Astrocyte of the cerebellum (primary cell): ENCODE measurements around the gene APOA5.
"Not testable (repeated sequence)": the region's sequence is repeated elsewhere in the genome, so short reads cannot be mapped to it uniquely, and the experiment has no call there.

Source experiments
- DNase-seq: peaks from one replicate; pipeline ENCODE4 v3.0.0-alpha.2; 2011; ENCODE audit warnings: low read depth
- H3K4me3 ChIP-seq: 2 replicates; pipeline ENCODE4 v1.5.1; 2011; ENCODE audit warnings: mild to moderate bottlenecking, low read depth, low read length, moderate library complexity
- in situ Hi-C: cut with HindIII; loops from 2 replicates; pipeline ENCODE4 v1.10.0; 2017; ENCODE audit warnings: low sequenced_read_pairs
- TF ChIP-seq, protein P1 (sequence below): IDR thresholded peaks from 2 replicates; pipeline ENCODE4 v1.5.1; 2012; ENCODE audit warnings: low read length, low read depth, moderate library complexity, mild to moderate bottlenecking; ENCODE audit errors: missing control alignments

Gene APOA5

DNA sequence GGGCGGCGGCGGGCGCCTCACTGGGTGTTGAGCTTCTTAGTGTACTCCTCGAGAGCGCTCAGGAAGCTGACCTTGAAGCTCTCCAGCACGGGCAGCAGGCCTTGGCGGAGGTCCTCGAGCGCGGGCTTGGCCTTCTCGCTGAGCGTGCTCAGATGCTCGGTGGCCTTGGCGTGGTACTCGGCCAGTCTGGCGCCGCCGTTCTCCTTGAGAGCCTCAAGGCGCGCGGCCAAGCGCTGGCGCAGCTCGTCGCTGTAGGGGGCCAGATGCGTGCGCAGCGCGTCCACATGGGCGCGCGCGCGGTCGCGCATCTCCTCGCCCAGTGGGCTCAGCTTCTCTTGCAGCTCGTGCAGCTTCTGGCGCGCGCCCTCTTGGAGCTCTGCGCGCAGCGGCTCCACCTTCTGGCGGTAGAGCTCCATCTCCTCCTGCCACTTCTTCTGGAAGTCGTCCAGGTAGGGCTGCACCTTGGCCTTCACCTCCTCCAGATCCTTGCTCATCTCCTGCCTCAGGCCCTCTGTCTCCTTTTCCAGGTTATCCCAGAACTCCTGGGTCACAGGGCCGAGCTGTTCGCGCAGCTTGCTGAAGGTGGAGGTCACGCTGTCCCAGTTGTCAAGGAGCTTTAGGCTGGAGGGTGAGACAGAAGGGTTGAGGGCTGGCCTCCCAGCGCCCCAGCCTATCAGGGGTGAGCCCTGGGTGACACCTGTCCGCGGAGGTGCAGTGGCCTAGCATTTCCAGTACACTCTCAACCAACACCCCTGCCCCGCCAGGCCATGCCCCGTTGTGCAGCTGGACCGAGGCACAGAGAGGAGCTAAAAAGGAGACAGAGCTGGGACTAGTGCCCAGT is 44.3 kb upstream of the APOA5 start:
- peak; percentile 71 for DNase-seq
- in situ Hi-C loops = no loop called here
- TF ChIP-seq, protein P1, sequence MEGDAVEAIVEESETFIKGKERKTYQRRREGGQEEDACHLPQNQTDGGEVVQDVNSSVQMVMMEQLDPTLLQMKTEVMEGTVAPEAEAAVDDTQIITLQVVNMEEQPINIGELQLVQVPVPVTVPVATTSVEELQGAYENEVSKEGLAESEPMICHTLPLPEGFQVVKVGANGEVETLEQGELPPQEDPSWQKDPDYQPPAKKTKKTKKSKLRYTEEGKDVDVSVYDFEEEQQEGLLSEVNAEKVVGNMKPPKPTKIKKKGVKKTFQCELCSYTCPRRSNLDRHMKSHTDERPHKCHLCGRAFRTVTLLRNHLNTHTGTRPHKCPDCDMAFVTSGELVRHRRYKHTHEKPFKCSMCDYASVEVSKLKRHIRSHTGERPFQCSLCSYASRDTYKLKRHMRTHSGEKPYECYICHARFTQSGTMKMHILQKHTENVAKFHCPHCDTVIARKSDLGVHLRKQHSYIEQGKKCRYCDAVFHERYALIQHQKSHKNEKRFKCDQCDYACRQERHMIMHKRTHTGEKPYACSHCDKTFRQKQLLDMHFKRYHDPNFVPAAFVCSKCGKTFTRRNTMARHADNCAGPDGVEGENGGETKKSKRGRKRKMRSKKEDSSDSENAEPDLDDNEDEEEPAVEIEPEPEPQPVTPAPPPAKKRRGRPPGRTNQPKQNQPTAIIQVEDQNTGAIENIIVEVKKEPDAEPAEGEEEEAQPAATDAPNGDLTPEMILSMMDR = peak; percentile 65
- peak overlapping the region; percentile 31 for H3K4me3 ChIP-seq

DNA sequence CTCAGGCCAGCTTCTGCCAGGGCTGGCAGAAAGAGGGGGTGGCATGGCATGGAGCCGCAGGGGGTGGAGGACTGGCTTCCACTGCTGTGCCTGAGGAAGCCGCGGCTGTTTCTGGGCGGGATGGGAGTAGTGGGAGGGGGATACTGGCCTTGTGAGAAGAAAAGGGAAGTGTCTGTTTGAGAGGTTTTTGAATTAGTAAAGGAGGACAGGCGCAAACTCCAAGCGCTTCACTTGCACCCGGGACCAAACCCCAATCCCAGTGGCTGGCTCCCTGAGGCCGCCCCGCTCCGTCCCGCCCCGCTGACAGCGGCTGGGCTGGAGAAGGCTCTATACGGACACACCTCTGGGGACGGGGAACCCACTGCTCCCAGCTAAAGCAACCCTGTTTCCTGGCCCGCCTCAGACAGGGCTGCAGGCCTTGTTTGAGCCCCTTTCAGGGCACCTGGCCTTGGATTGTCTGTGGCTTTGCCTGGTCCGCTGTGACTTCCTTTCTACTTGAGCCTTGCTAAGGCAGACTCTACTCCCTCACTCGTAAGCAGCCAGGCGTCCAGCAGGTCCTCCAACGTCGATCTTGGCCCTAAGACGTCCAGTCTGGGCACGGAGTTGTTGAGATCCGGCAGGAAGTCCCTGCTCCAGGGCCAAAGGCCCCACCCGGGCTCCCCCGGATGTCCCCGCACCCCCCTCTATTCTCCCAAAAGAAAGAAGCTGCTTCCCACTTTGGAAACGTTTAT is 43.5 kb upstream of the APOA5 start:
- TF ChIP-seq, protein P1 = no peak
- DNase-seq = no peak
- H3K4me3 ChIP-seq = peak overlapping the region; percentile 31
- in situ Hi-C loops = no loop called here

DNA sequence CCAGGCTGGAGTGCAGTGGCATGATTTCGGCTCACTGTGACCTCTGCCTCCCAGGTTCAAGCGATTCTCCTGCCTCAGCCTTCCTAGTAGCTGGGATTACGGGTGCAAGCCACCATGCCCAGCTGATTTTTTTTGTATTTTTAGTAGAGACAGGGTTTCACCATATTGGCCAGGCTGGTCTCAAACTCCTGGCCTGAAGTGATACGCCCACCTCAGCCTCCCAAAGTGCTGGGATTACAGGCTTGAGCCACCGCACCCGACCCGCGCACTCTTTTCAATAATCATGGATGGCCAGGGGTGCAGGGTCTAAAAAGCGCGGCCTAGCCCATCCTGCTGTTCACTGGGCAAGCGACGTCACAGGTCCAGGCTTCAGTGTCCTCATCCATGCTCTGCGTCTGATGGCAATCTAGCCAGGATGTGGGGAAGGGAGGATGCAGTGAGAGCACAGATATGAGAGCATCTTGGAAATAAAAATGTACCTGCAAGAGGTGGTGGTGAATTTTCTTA is 42.9 kb upstream of the APOA5 start:
- in situ Hi-C loops, DNase-seq, H3K4me3 ChIP-seq: not testable (repeated sequence)

DNA sequence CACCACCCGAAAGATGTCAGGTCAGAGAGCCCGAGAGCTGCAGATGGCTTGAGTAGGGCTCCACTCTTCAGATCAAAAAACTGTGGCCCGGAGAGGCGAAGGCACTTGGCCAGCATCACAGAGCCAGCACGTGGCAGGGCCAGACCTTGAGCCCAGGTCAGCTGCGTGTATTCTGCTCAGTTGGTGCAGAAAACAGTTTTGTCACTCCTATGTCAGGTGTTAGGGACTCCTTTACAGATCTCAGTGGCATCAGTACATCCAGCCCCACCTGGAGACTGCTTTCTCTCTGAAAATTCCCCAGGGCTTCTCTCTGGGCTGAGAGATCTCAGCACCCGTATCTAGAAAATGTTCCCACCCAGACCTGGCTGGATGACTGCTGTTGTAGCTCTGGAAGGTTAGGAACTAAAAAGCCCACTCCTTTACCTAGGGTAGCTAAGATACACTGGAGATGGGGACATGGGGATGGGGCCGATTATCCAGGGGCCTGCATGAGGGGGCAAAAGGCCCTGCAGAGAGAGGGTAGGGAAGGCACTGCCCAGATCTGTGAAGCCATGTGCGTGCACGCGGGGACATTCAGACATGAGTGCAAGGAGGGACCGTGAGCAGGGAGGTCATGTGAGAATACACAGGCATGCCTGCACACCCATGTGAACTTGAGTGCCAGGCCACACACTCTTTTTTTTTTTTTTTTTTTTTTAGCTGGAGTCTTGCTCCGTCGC is 42.3 kb upstream of the APOA5 start:
- in situ Hi-C loops = no loop called here
- TF ChIP-seq, protein P1 = no peak
- DNase-seq = no peak

DNA sequence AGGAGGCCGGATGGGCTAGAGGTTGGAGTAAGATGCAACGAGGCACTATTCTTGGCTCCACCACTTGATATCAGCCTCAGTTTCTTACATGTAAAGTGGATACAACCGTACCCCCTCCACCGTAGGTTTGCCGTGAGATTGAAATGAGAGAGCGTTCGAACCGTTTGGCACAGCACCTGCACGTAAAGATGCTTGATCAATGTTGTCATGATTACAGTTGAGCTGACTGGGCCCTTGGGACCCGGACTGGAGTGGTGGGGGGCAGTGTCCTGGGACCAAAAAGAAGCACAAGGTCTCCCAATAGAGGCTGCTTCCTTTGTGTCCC is 41.8 kb upstream of the APOA5 start:
- in situ Hi-C loops = no loop called here
- no peak for DNase-seq
- H3K4me3 ChIP-seq = no peak overlapping the region
- TF ChIP-seq, protein P1 = no peak

More for the DNA sequence above, 42.3 kb upstream of the APOA5 start:
- no peak overlapping the region for H3K4me3 ChIP-seq

DNA sequence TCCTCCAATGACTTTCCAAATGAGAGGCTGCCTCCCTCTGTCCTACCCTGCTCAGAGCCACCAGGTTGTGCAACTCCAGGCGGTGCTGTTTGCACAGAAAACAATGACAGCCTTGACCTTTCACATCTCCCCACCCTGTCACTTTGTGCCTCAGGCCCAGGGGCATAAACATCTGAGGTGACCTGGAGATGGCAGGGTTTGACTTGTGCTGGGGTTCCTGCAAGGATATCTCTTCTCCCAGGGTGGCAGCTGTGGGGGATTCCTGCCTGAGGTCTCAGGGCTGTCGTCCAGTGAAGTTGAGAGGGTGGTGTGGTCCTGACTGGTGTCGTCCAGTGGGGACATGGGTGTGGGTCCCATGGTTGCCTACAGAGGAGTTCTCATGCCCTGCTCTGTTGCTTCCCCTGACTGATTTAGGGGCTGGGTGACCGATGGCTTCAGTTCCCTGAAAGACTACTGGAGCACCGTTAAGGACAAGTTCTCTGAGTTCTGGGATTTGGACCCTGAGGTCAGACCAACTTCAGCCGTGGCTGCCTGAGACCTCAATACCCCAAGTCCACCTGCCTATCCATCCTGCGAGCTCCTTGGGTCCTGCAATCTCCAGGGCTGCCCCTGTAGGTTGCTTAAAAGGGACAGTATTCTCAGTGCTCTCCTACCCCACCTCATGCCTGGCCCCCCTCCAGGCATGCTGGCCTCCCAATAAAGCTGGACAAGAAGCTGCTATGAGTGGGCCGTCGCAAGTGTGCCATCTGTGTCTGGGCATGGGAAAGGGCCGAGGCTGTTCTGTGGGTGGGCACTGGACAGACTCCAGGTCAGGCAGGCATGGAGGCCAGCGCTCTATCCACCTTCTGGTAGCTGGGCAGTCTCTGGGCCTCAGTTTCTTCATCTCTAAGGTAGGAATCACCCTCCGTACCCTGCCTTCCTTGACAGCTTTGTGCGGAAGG is 40.9 kb upstream of the APOA5 start:
- in situ Hi-C loops = no loop called here
- no peak overlapping the region for H3K4me3 ChIP-seq
- TF ChIP-seq, protein P1 = no peak
- DNase-seq = no peak
